Measurements from ENCODE around the gene DARS2. TPM values are rescaled to one million over a fixed set of nuclear protein-coding genes. Genes with fewer than 3 reads are reported as not detected.

Gene DARS2
- total RNA-seq, 2 donors from 2014 or later: 25.8 to 38.5 TPM

- peak; percentile 42 for ATAC-seq (replicated peaks)
Observed at GRCh38 chr1:173887627-173888026, 63.2 kb downstream of the DARS2 start.

GRCh38 chr1:173888749-173889148 lies 64.3 kb downstream of the DARS2 start:
- Mint-ChIP-seq H3K9me3 (no peaks in the 10 kb centered on the region), H3K27me3 (no peaks in the 10 kb centered on the region), H3K36me3 (ENCODE audit: low read depth) (peaks cover 57% of the 10 kb centered on the region), H3K4me3 (no peak overlapping the region), H3K27ac (no peak overlapping the region), H3K4me1 (peaks cover 6% of the 10 kb centered on the region)
- no peak for ATAC-seq (replicated peaks)

More at GRCh38 chr1:173887627-173888026, 63.2 kb downstream of the DARS2 start:
- H3K36me3 Mint-ChIP-seq (ENCODE audit: low read depth): peaks cover 57% of the 10 kb centered on the region
- H3K9me3 Mint-ChIP-seq: no peaks in the 10 kb centered on the region
- H3K4me1 Mint-ChIP-seq: peaks cover 6% of the 10 kb centered on the region
- H3K27ac Mint-ChIP-seq: no peak overlapping the region
- H3K4me3 Mint-ChIP-seq: no peak overlapping the region
- no peaks in the 10 kb centered on the region for H3K27me3 Mint-ChIP-seq

- no peak overlapping the region for H3K4me3 Mint-ChIP-seq
- H3K27me3 Mint-ChIP-seq: no peaks in the 10 kb centered on the region
- H3K36me3 Mint-ChIP-seq (ENCODE audit: low read depth): peaks cover 55% of the 10 kb centered on the region
- no peak for ATAC-seq (replicated peaks)
- H3K4me1 Mint-ChIP-seq: peaks cover 6% of the 10 kb centered on the region
- no peaks in the 10 kb centered on the region for H3K9me3 Mint-ChIP-seq
- no peak overlapping the region for H3K27ac Mint-ChIP-seq
Observed at GRCh38 chr1:173889885-173890284, 65.4 kb downstream of the DARS2 start.

GRCh38 chr1:173893611-173894010 lies 69.1 kb downstream of the DARS2 start:
- Mint-ChIP-seq H3K27ac (no peak overlapping the region), H3K27me3 (no peaks in the 10 kb centered on the region), H3K4me1 (no peaks in the 10 kb centered on the region), H3K4me3 (no peak overlapping the region), H3K36me3 (ENCODE audit: low read depth) (peaks cover 21% of the 10 kb centered on the region), H3K9me3 (no peaks in the 10 kb centered on the region)
- ATAC-seq (replicated peaks): no peak

GRCh38 chr1:173894189-173894588 lies 69.7 kb downstream of the DARS2 start:
- Mint-ChIP-seq H3K4me3 (no peak overlapping the region), H3K4me1 (no peaks in the 10 kb centered on the region), H3K27ac (no peak overlapping the region), H3K36me3 (ENCODE audit: low read depth) (peaks cover 21% of the 10 kb centered on the region), H3K27me3 (no peaks in the 10 kb centered on the region), H3K9me3 (no peaks in the 10 kb centered on the region)
- no peak for ATAC-seq (replicated peaks)

- Mint-ChIP-seq H3K36me3 (ENCODE audit: low read depth) (peaks cover 6% of the 10 kb centered on the region), H3K4me1 (peaks cover 7% of the 10 kb centered on the region), H3K9me3 (no peaks in the 10 kb centered on the region), H3K27ac (no peak overlapping the region), H3K27me3 (no peaks in the 10 kb centered on the region), H3K4me3 (no peak overlapping the region)
- peak; percentile 37 for ATAC-seq (replicated peaks)
Observed at GRCh38 chr1:173900427-173900826, 76.0 kb downstream of the DARS2 start.

GRCh38 chr1:173900992-173901391 lies 76.5 kb downstream of the DARS2 start:
- no peaks in the 10 kb centered on the region for H3K9me3 Mint-ChIP-seq
- peaks cover 7% of the 10 kb centered on the region for H3K4me1 Mint-ChIP-seq
- H3K36me3 Mint-ChIP-seq (ENCODE audit: low read depth): peaks cover 6% of the 10 kb centered on the region

GRCh38 chr1:173903827-173904531 lies 79.5 kb downstream of the DARS2 start:
- Mint-ChIP-seq H3K9me3 (no peaks in the 10 kb centered on the region), H3K4me3 (no peak overlapping the region), H3K27ac (no peak overlapping the region), H3K27me3 (no peaks in the 10 kb centered on the region), H3K4me1 (peaks cover 7% of the 10 kb centered on the region), H3K36me3 (ENCODE audit: low read depth) (peaks cover 6% of the 10 kb centered on the region)
- no peak for ATAC-seq (replicated peaks)

More at GRCh38 chr1:173900992-173901391, 76.5 kb downstream of the DARS2 start:
- no peak for ATAC-seq (replicated peaks)
- H3K4me3 Mint-ChIP-seq: no peak overlapping the region
- no peak overlapping the region for H3K27ac Mint-ChIP-seq
- no peaks in the 10 kb centered on the region for H3K27me3 Mint-ChIP-seq

Other genes with a start within 250 kb of the DARS2 start
- gene SLC9C2, start 221.6 kb upstream of the DARS2 start, total RNA-seq: not detected
- gene TEX50, start 189.3 kb upstream of the DARS2 start, total RNA-seq: not detected
- not detected for gene ANKRD45, start 154.8 kb upstream of the DARS2 start, total RNA-seq
- gene KLHL20, start 109.7 kb upstream of the DARS2 start, total RNA-seq: 10 to 100 TPM; 12.5 to 16.1 TPM
- gene CENPL, start 210 bp downstream of the DARS2 start, total RNA-seq: 10 to 100 TPM; 25.5 to 33.9 TPM
- 100 to 1,000 TPM; 646 to 717 TPM for gene GAS5, start 43.3 kb downstream of the DARS2 start, total RNA-seq
- 10 to 100 TPM; 10.4 to 14.2 TPM for gene ZBTB37, start 43.7 kb downstream of the DARS2 start, total RNA-seq
- under 1 TPM; 0.35 to 0.77 TPM for gene SERPINC1, start 92.7 kb downstream of the DARS2 start, total RNA-seq
- gene RC3H1, start 197.7 kb downstream of the DARS2 start, total RNA-seq: 10 to 100 TPM; 25.4 to 38.5 TPM

All from activated T-helper 17 cell treated with anti-CD3 and anti-CD28 coated beads, Interleukin-2, amount 50 U/mL, for 72 hours (primary cell).